HepG2 (cell line): ENCODE data around the gene NBR1. TPM values are rescaled to one million over a fixed set of nuclear protein-coding genes. Genes with fewer than 3 reads are reported as not detected.

ENCODE experiments used
- ATM ChIP-seq: fragments of 450-650 bp; IDR thresholded peaks from 2 replicates; pipeline ENCODE4 v1.7.1; 2017; ENCODE audit warnings: mild to moderate bottlenecking, borderline replicate concordance
- FOXA1 ChIP-seq, 2 experiments: fragments of 450-650 bp in 1 of 2; sonication (generic) in 1 of 2; formaldehyde crosslinking in 1 of 2; IDR thresholded peaks; 2 replicates each; pipeline versions ENCODE4 v1.4.0 to v1.6.1; 2016 to 2020; ENCODE audit warnings: missing genetic modification reagents in 1 of 2
- HBP1 ChIP-seq: IDR thresholded peaks from 2 replicates; pipeline ENCODE4 v1.6.1; 2016; ENCODE audit warnings: low read depth, control low read depth
- KDM6A ChIP-seq: IDR thresholded peaks from 2 replicates; pipeline ENCODE4 v1.6.1; 2016; ENCODE audit warnings: low read depth
- NFKBIZ ChIP-seq: IDR thresholded peaks from 2 replicates; pipeline ENCODE4 v1.6.1; 2018; ENCODE audit warnings: missing genetic modification reagents, missing compliant biosample characterization
- NR2F6 ChIP-seq, 2 experiments: IDR thresholded peaks; 2 replicates each; pipeline ENCODE4 v1.6.1; 2016; ENCODE audit warnings: antibody characterized with exemption in 1 of 2, mild to moderate bottlenecking in 1 of 2
- PHF5A ChIP-seq: IDR thresholded peaks from one replicate; pipeline ENCODE4 v1.6.1; 2018; ENCODE audit warnings: low read depth, missing genetic modification reagents; ENCODE audit not compliant: unreplicated experiment
- PRDM4 ChIP-seq: sonication (generic); formaldehyde crosslinking; IDR thresholded peaks from 2 replicates; pipeline ENCODE4 v1.9.0; 2021; ENCODE audit warnings: missing genetic modification reagents, borderline replicate concordance
- STAT5B ChIP-seq: sonication (generic); formaldehyde crosslinking; IDR thresholded peaks from 2 replicates; pipeline ENCODE4 v1.4.0; 2020; ENCODE audit warnings: missing genetic modification reagents
- TFAP4 ChIP-seq: sonication (generic); IDR thresholded peaks from 2 replicates; pipeline ENCODE4 v1.6.1; 2016; ENCODE audit warnings: low read depth, borderline replicate concordance
- ZNF350 ChIP-seq: sonication (generic); formaldehyde crosslinking; IDR thresholded peaks from 2 replicates; pipeline ENCODE4 v1.4.0; 2020; ENCODE audit warnings: mild to moderate bottlenecking, low read depth, missing genetic modification reagents, borderline replicate concordance
- ZNF530 ChIP-seq: sonication (generic); formaldehyde crosslinking; IDR thresholded peaks from 2 replicates; pipeline ENCODE4 v1.5.0; 2020; ENCODE audit warnings: low read depth, mild to moderate bottlenecking, missing genetic modification reagents
- ZNF570 ChIP-seq: sonication (generic); formaldehyde crosslinking; IDR thresholded peaks from 2 replicates; pipeline ENCODE4 v1.4.0; 2020; ENCODE audit warnings: mild to moderate bottlenecking, missing genetic modification reagents, borderline replicate concordance
- polyA plus RNA-seq, 8 experiments: library from polyadenylated mRNA; depleted of rRNA in 3 of 8; stranded (reverse) in 7 of 8; unstranded in 1 of 8; fragments of >200 nt; fragmentation: Illumina TruSeq in 4 of 8; extraction: Trizol in 4 of 8; gene quantifications; 2 replicates each; pipeline versions ENCODE4 v1.2.1 to v1.2.3, GENCODE V29; 2011 to 2016; ENCODE audit warnings: low read depth in 4 of 8, missing spikeins in 1 of 8, mixed read lengths in 1 of 8; ENCODE audit not compliant: insufficient read depth in 1 of 8
- total RNA-seq, 5 experiments: library from RNA; depleted of rRNA; stranded (reverse); fragments of >200 nt; fragmentation: Illumina TruSeq; extraction: Trizol; gene quantifications; 2 replicates each; pipeline ENCODE4 v1.2.3, GENCODE V29; 2016; ENCODE audit warnings: low read depth in 1 of 5
- TF ChIP-seq, protein P1 (sequence below): sonication (generic); formaldehyde crosslinking; IDR thresholded peaks from one replicate; pipeline ENCODE4 v1.5.1; 2020; ENCODE audit warnings: mild to moderate bottlenecking, missing genetic modification reagents; ENCODE audit errors: not compliant biosample characterization

The NBR1 gene
- total and polyA plus RNA-seq, 2 of the 13 experiments (the other 11 are each of a cell fraction or from before 2014, with no cell fraction given), result 51.7 to 121 TPM

- TF ChIP-seq ZNF570 (CRISPR knock-in tag) (no peak), ZNF350 (CRISPR knock-in tag) (no peak), HBP1 (no peak), ATM (no peak), FOXA1 (IDR thresholded peaks at IDR 0.05) (no peak), FOXA1 (CRISPR knock-in tag; IDR thresholded peaks at IDR 0.05) (no peak), PRDM4 (CRISPR knock-in tag) (no peak), PHF5A (CRISPR knock-in tag) (no peak), NFKBIZ (CRISPR knock-in tag) (no peak), ZNF530 (CRISPR knock-in tag) (no peak), STAT5B (CRISPR knock-in tag) (no peak), NR2F6 (IDR thresholded peaks at IDR 0.05) (peak; percentile 97), NR2F6 (CRISPR knock-in tag; IDR thresholded peaks at IDR 0.05) (peak; percentile 96), KDM6A (CRISPR knock-in tag) (peak; percentile 73), TFAP4 (no peak)
- TF ChIP-seq, protein P1, sequence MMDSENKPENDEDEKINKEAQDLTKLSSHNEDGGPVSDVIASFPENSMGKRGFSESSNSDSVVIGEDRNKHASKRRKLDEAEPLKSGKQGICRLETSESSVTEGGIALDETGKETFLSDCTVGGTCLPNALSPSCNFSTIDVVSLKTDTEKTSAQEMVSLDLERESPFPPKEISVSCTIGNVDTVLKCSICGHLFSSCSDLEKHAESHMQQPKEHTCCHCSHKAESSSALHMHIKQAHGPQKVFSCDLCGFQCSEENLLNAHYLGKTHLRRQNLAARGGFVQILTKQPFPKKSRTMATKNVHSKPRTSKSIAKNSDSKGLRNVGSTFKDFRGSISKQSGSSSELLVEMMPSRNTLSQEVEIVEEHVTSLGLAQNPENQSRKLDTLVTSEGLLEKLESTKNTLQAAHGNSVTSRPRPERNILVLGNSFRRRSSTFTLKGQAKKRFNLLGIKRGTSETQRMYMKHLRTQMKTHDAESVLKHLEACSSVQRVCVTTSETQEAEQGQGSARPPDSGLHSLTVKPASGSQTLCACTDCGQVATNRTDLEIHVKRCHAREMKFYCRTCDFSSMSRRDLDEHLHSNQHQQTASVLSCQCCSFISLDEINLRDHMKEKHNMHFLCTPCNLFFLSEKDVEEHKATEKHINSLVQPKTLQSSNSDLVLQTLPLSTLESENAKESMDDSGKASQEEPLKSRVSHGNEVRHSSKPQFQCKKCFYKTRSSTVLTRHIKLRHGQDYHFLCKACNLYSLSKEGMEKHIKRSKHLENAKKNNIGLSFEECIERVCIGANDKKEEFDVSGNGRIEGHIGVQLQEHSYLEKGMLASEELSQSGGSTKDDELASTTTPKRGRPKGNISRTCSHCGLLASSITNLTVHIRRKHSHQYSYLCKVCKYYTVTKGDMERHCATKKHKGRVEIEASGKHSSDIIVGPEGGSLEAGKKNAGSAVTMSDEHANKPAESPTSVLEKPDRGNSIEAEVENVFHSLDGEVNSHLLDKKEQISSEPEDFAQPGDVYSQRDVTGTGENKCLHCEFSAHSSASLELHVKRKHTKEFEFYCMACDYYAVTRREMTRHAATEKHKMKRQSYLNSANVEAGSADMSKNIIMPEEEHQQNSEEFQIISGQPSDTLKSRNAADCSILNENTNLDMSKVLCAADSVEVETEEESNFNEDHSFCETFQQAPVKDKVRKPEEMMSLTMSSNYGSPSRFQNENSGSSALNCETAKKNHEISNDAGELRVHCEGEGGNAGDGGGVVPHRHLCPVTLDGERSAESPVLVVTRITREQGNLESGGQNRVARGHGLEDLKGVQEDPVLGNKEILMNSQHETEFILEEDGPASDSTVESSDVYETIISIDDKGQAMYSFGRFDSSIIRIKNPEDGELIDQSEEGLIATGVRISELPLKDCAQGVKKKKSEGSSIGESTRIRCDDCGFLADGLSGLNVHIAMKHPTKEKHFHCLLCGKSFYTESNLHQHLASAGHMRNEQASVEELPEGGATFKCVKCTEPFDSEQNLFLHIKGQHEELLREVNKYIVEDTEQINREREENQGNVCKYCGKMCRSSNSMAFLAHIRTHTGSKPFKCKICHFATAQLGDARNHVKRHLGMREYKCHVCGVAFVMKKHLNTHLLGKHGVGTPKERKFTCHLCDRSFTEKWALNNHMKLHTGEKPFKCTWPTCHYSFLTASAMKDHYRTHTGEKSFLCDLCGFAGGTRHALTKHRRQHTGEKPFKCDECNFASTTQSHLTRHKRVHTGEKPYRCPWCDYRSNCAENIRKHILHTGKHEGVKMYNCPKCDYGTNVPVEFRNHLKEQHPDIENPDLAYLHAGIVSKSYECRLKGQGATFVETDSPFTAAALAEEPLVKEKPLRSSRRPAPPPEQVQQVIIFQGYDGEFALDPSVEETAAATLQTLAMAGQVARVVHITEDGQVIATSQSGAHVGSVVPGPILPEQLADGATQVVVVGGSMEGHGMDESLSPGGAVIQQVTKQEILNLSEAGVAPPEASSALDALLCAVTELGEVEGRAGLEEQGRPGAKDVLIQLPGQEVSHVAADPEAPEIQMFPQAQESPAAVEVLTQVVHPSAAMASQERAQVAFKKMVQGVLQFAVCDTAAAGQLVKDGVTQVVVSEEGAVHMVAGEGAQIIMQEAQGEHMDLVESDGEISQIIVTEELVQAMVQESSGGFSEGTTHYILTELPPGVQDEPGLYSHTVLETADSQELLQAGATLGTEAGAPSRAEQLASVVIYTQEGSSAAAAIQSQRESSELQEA, result no peak
Measured at GRCh38 chr17:43134774-43135453, 36.1 kb upstream of the NBR1 start (continued).
